ENCODE data around the gene NTM.

DNA sequence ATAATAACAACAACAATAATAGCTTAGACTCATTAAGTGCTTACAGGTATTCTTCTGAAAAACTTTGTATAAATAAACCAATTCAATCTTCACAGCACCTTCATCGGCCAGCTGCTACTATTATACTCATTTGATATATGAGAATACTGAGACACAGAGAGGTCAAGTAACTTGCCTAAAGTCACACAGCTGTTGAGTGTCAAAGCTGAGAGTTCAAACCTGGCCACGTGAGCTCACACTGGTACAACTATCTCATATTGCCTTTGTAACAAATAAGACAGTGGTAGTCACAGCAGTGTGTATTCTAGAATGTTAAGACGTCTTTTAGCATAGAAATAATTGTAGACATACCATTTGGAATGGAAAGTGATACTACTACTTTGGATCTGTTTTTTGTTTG is 268.5 kb downstream of the NTM start:
- TF ChIP-seq TAF1 (IDR thresholded peaks at IDR 0.05; ENCODE audit: low read depth, low read length), result no peak
- TF ChIP-seq POLR2AphosphoS5 (IDR thresholded peaks at IDR 0.05; ENCODE audit: low read depth, low read length), result no peak
- no peak for TF ChIP-seq POLR2A (IDR thresholded peaks at IDR 0.05; ENCODE audit: low read depth, low read length)
- TF ChIP-seq PAX5 (IDR thresholded peaks at IDR 0.05; ENCODE audit: insufficient read depth, low read length, severe bottlenecking), result no peak
- no peak for TF ChIP-seq POU2F2 (IDR thresholded peaks at IDR 0.05; ENCODE audit: low read depth, low read length)

Data from GM12891 (cell line).